B cell (primary cell): ENCODE data around the gene CELF2. TPM values are rescaled to one million over a fixed set of nuclear protein-coding genes. Genes with fewer than 3 reads are reported as not detected.

ENCODE experiments used
- ATAC-seq: fragments of 200-7000 bp; cut with Tn5 transposase; one replicate; pipeline ENCODE4 v1.10.0; 2021; ENCODE audit warnings: low read depth, mild to moderate bottlenecking, moderate number of reproducible peaks, moderate library complexity
- CTCF ChIA-PET: fragments of 350-600 bp; sonication (Branson Sonifier 250); formaldehyde crosslinking; loops from one replicate; lab custom pipeline; 2021; ENCODE audit warnings: antibody characterized with exemption, inconsistent platforms; lab: Charles Lee
- POLR2A ChIA-PET: fragments of 350-600 bp; sonication (Branson Sonifier 250); formaldehyde crosslinking; loops from one replicate; lab custom pipeline; 2021; ENCODE audit warnings: antibody characterized with exemption; lab: Charles Lee
- DNase-seq: peaks from one replicate; pipeline ENCODE4 v3.0.0; 2013
- H2AFZ ChIP-seq: 2 replicates; pipeline ENCODE4 v1.6.1; 2012; ENCODE audit warnings: mild to moderate bottlenecking, low read depth, low read length; ENCODE audit not compliant: insufficient read depth, poor library complexity, severe bottlenecking
- H3K27ac ChIP-seq, 2 donors: 1 replicate in 1 of 2; 2 replicates in 1 of 2; pipeline ENCODE4 v1.5.1; 2012 to 2013; ENCODE audit warnings: low read length in 2 of 2, mild to moderate bottlenecking in 2 of 2, moderate library complexity in 1 of 2
- H3K27me3 ChIP-seq, 4 experiments: fragments of 200-600 bp in 1 of 4; sonication (generic) in 1 of 4; replicated peaks in 1 of 4; 1 replicate in 2 of 4; 2 replicates in 2 of 4; pipeline versions ENCODE4 v1.6.1 to v1.7.0; 2013 to 2016; ENCODE audit warnings: low read length in 3 of 4, mild to moderate bottlenecking in 2 of 4, mixed read lengths in 1 of 4, moderate library complexity in 1 of 4; ENCODE audit not compliant: insufficient read depth in 4 of 4, control insufficient read depth in 3 of 4; ENCODE audit errors: control extremely low read depth in 1 of 4
- H3K36me3 ChIP-seq, 2 experiments: replicated peaks in 1 of 2; 1 replicate in 1 of 2; 2 replicates in 1 of 2; pipeline versions ENCODE4 v1.6.1 to v1.7.1; 2013; ENCODE audit warnings: low read length in 1 of 2; ENCODE audit not compliant: insufficient read depth in 2 of 2, control insufficient read depth in 1 of 2; ENCODE audit errors: control extremely low read depth in 1 of 2, extremely low read depth in 1 of 2
- H3K4me1 ChIP-seq, 2 donors: fragments of 200-600 bp in 1 of 2; sonication (generic) in 1 of 2; 1 replicate in 1 of 2; 2 replicates in 1 of 2; pipeline versions ENCODE4 v1.5.1 to v1.6.1; 2013 to 2017; ENCODE audit warnings: low read length in 2 of 2; ENCODE audit not compliant: control insufficient read depth in 2 of 2, insufficient read depth in 2 of 2
- H3K4me2 ChIP-seq: replicated peaks from 2 replicates; pipeline ENCODE3; 2012; ENCODE audit warnings: mild to moderate bottlenecking, low read depth, low read length; ENCODE audit not compliant: poor library complexity, severe bottlenecking
- H3K4me3 ChIP-seq, 5 experiments: fragments of 200-600 bp in 1 of 5; sonication (generic) in 1 of 5; 1 replicate in 3 of 5; 2 replicates in 2 of 5; pipeline versions ENCODE4 v1.5.1 to v1.7.0; 2011 to 2016; ENCODE audit warnings: low read length in 4 of 5, mild to moderate bottlenecking in 4 of 5, low read depth in 2 of 5, control low read depth in 1 of 5, moderate library complexity in 1 of 5; ENCODE audit not compliant: insufficient read depth in 1 of 5; ENCODE audit errors: control extremely low read depth in 1 of 5, extremely low read depth in 1 of 5
- H3K79me2 ChIP-seq: fragments of 200-600 bp; sonication (generic); one replicate; pipeline ENCODE4 v1.6.0; 2016; ENCODE audit warnings: low read length; ENCODE audit not compliant: control insufficient read depth, insufficient read depth
- H3K9ac ChIP-seq: fragments of 200-600 bp; sonication (generic); 2 replicates; pipeline ENCODE4 v1.6.1; 2017; ENCODE audit warnings: mild to moderate bottlenecking, low read length, moderate library complexity
- H3K9me3 ChIP-seq, 3 donors: one replicate each; pipeline versions ENCODE4 v1.6.1 to v1.7.1; 2013; ENCODE audit warnings: low read length in 2 of 3; ENCODE audit not compliant: control insufficient read depth in 2 of 3, insufficient read depth in 1 of 3; ENCODE audit errors: control extremely low read depth in 1 of 3
- H4K20me1 ChIP-seq: 2 replicates; pipeline ENCODE4 v1.6.0; 2012; ENCODE audit warnings: mild to moderate bottlenecking, low read length; ENCODE audit not compliant: insufficient read depth, control insufficient read depth, poor library complexity, severe bottlenecking
- H3K27ac Mint-ChIP-seq: one replicate; pipeline ENCODE4 v1.8.0; 2021; ENCODE audit warnings: mixed read lengths
- H3K27me3 Mint-ChIP-seq: one replicate; pipeline ENCODE4 v1.8.0; 2021; ENCODE audit warnings: mixed read lengths
- H3K4me1 Mint-ChIP-seq: one replicate; pipeline ENCODE4 v1.8.0; 2021; ENCODE audit warnings: mixed read lengths
- H3K4me3 Mint-ChIP-seq: one replicate; pipeline ENCODE4 v1.8.0; 2021; ENCODE audit warnings: mixed read lengths
- H3K9me3 Mint-ChIP-seq: one replicate; pipeline ENCODE4 v1.8.0; 2022; ENCODE audit warnings: mixed read lengths; ENCODE audit not compliant: insufficient read depth
- CTCF ChIP-seq: fragments of 200-600 bp; IDR thresholded peaks from one replicate; pipeline ENCODE4 v1.8.0; 2022; ENCODE audit warnings: antibody characterized with exemption, mild to moderate bottlenecking
- EZH2 ChIP-seq: IDR thresholded peaks from 2 replicates; pipeline ENCODE4 v1.6.1; 2012; ENCODE audit warnings: borderline replicate concordance, low read depth, mild to moderate bottlenecking, moderate library complexity, low read length; ENCODE audit not compliant: insufficient read depth, poor library complexity, severe bottlenecking
- WGBS: methylation state at CpG from one replicate; pipeline ENCODE4 v1.1.5; 2013; ENCODE audit warnings: missing lambda C conversion rate; ENCODE audit not compliant: insufficient coverage; 5-methylcytosine and 5-hydroxymethylcytosine counted together
- intact Hi-C: fragments of 100-400 bp; cut with micrococcal nuclease; formaldehyde crosslinking; loops from one replicate; pipeline ENCODE4 v1.10.0; 2022
- polyA plus RNA-seq: library from polyadenylated mRNA; depleted of rRNA; stranded (reverse); fragments of >200 nt; gene quantifications from 2 replicates; pipeline ENCODE4 v1.2.3, GENCODE V29; 2012
- total RNA-seq, 2 donors: library from RNA; stranded (reverse); fragments of 120-200 nt in 1 of 2; gene quantifications; 1 replicate in 1 of 2; 2 replicates in 1 of 2; pipeline versions ENCODE4 v1.2.3 to v1.2.4, GENCODE V29; 2013 to 2022

Gene CELF2
- total and polyA plus RNA-seq, 2 donors (not counting 1 experiment from before 2014, with no cell fraction given), result 59.5 to 112 TPM

- ATAC-seq, result no peak
Observed at GRCh38 chr10:11329062-11329673, 311.5 kb downstream of the CELF2 start.

More at GRCh38 chr10:11329062-11329673, 311.5 kb downstream of the CELF2 start:
- peak overlapping the region in 1 of 2 donors; percentile 53 for H3K27ac ChIP-seq
- peaks cover 31% of the 10 kb centered on the region for H4K20me1 ChIP-seq
- ChIA-PET POLR2A (interaction anchor here (0.7 kb wide), 1 partner anchor 12 kb away, joined by 4 read pairs; no protein-coding TSS in a partner anchor), CTCF (interaction anchor here (0.5 to 2.0 kb wide), 3 partner anchors 11 to 429 kb away, joined by 3 to 5 read pairs (median 3); no protein-coding TSS in a partner anchor)
- no peak for DNase-seq
- no peaks in the 10 kb centered on the region for H3K27me3 Mint-ChIP-seq
- no peak overlapping the region for H3K4me2 ChIP-seq
- H3K79me2 ChIP-seq, result no peaks in the 10 kb centered on the region
- 33% methylated on average over 3 of the region's 12 CpGs for WGBS
- H3K27ac Mint-ChIP-seq, result peak overlapping the region; percentile 39
- peaks cover 19% of the 10 kb centered on the region for H3K4me1 Mint-ChIP-seq
- H3K9ac ChIP-seq, result no peak overlapping the region
- TF ChIP-seq CTCF (no peak), EZH2 (no peak)
- peaks cover 11 to 84% of the 10 kb centered on the region in 2 experiments for H3K36me3 ChIP-seq
- H3K9me3 Mint-ChIP-seq, result no peaks in the 10 kb centered on the region
- H3K27me3 ChIP-seq, result no peaks in the 10 kb centered on the region
- no peak overlapping the region for H2AFZ ChIP-seq
- intact Hi-C loops, result no loop called here
- H3K4me1 ChIP-seq, result peaks cover 0 to 9% of the 10 kb centered on the region in 2 donors
- no peaks in the 10 kb centered on the region for H3K9me3 ChIP-seq
- H3K4me3 Mint-ChIP-seq, result no peak overlapping the region
- H3K4me3 ChIP-seq, result no peak overlapping the region
